ENCODE measurements around the gene LIPA.

DNA sequence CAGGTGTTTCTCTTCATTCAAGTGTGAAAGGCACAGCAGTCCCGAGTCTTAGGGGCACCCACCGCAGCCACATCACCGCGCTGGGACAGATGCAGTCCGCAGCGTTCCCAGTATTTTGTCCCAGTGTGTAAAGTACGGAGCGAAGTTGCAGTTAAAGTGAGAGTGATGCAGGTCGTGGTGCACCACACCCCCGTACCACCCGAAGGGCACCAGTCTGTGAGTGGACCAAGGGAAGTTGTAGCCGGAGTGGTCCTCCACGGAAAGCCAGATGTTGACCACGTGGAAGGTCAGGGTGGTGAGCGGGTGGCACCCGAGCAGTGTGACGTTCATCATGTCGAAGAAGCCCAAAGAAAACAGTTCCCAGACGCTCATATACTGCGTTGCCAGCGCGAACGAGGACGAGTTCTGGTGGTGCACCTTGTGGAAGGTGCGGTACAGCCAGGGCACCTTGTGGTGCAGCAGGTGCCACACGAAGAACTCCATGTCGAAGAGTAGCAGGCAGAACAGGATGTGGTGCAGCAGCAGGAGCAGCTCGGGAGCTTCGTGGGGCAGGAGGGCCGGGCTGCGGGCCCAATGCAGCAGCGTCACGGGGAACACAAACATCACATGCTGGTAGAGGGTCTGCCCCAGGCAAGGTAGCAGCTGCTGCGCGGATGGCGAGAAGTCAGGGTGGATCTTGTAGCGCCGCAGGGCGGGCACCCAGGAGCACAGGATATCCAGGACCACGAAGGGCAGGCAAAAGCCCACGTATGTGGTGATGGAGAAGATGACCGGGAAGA lies 45.0 kb downstream of the LIPA start:
- TF ChIP-seq CTCF (IDR thresholded peaks at IDR 0.05; ENCODE audit: borderline replicate concordance, extremely low read depth, low read length, poor library complexity, severe bottlenecking), result peak; percentile 25
- peak; percentile 61 for TF ChIP-seq EZH2 (IDR thresholded peaks at IDR 0.05; ENCODE audit: borderline replicate concordance, low read depth, low read length, severe bottlenecking)

Data from DND-41 (cell line).